GM12878 (cell line): ENCODE measurements around the gene DENND1A. TPM values are rescaled to one million over a fixed set of nuclear protein-coding genes. Genes with fewer than 3 reads are reported as not detected.

ENCODE experiments used
- ATAC-seq: fragments of 200-7000 bp; cut with Tn5 transposase; 3 replicates; pipeline ENCODE4 v1.9.1; 2020; ENCODE audit warnings: mild to moderate bottlenecking, moderate library complexity
- BruUV-seq: library from RNA; stranded (reverse); fragments of 400-500 nt; replicated peaks from 2 replicates; lab custom pipeline; 2021; lab: Mats Ljungman, UMichigan
- CTCF ChIA-PET: fragments of 300-600 bp; sonication (Branson Sonifier 250); formaldehyde crosslinking; extraction: SDS; loops from one replicate; lab custom pipeline; 2021; ENCODE audit warnings: inconsistent platforms; lab: Yijun Ruan, JAX
- POLR2A ChIA-PET: fragments of 350-600 bp; formaldehyde crosslinking; extraction: SDS; loops from one replicate; lab custom pipeline; 2021; ENCODE audit warnings: inconsistent platforms; lab: Charles Lee
- RAD21 ChIA-PET: fragments of 300-600 bp; sonication (Branson Sonifier 250); formaldehyde crosslinking; loops from one replicate; lab custom pipeline; 2023; ENCODE audit warnings: antibody characterized with exemption; ENCODE audit not compliant: unreplicated experiment; lab: Charles Lee
- SMC1A ChIA-PET: fragments of 300-600 bp; sonication (Branson Sonifier 250); formaldehyde crosslinking; loops from one replicate; lab custom pipeline; 2023; ENCODE audit not compliant: unreplicated experiment, uncharacterized antibody; lab: Charles Lee
- DNase-seq: peaks from one replicate; pipeline ENCODE4 v3.0.0-alpha.2; 2011; ENCODE audit warnings: low read depth, low spot score
- FAIRE-seq: peaks from 3 replicates; lab custom pipeline; 2011; peaks lifted over from hg19 to GRCh38; lab: Jason Lieb, UNC
- H2AFZ ChIP-seq: 2 replicates; pipeline ENCODE4 v1.6.0; 2011; ENCODE audit warnings: low read depth, low read length, control low read depth; ENCODE audit not compliant: control insufficient read depth
- H3K27ac ChIP-seq: 2 replicates; pipeline ENCODE4 v1.5.1; 2011; ENCODE audit warnings: control low read depth; ENCODE audit not compliant: control insufficient read depth, insufficient read depth
- H3K27me3 ChIP-seq, 2 experiments: replicated peaks in 1 of 2; 2 replicates each; pipeline versions ENCODE4 v1.6.0 to v1.6.1; 2011; ENCODE audit warnings: low read length in 1 of 2; ENCODE audit not compliant: control insufficient read depth in 2 of 2, insufficient read depth in 2 of 2
- H3K36me3 ChIP-seq, 2 experiments: 2 replicates each; pipeline ENCODE4 v1.5.1; 2011; ENCODE audit warnings: low read length in 1 of 2; ENCODE audit not compliant: control insufficient read depth in 2 of 2, insufficient read depth in 2 of 2
- H3K4me1 ChIP-seq: 2 replicates; pipeline ENCODE4 v1.6.1; 2011; ENCODE audit warnings: mild to moderate bottlenecking, low read length, moderate library complexity, mixed read lengths; ENCODE audit not compliant: control insufficient read depth, insufficient read depth
- H3K4me2 ChIP-seq: 2 replicates; pipeline ENCODE4 v1.6.0; 2011; ENCODE audit warnings: control low read depth; ENCODE audit not compliant: control insufficient read depth, insufficient read depth
- H3K4me3 ChIP-seq: fragments of 200-600 bp; sonication (generic); 2 replicates; pipeline ENCODE4 v1.5.1; 2016
- H3K79me2 ChIP-seq: 2 replicates; pipeline ENCODE4 v1.6.0; 2011; ENCODE audit warnings: low read length; ENCODE audit not compliant: control insufficient read depth, insufficient read depth
- H3K9ac ChIP-seq: 2 replicates; pipeline ENCODE4 v1.8.0; 2011; ENCODE audit warnings: low read length, control low read depth, mixed read lengths; ENCODE audit not compliant: control insufficient read depth, insufficient read depth
- H3K9me3 ChIP-seq: replicated peaks from 3 replicates; pipeline ENCODE4 v1.5.1; 2011; ENCODE audit warnings: mild to moderate bottlenecking, low read length; ENCODE audit not compliant: control insufficient read depth, insufficient read depth
- H4K20me1 ChIP-seq: 2 replicates; pipeline ENCODE4 v1.6.0; 2011; ENCODE audit not compliant: control insufficient read depth, insufficient read depth
- KDM1A ChIP-seq: fragments of 200-600 bp; sonication (generic); IDR thresholded peaks from 2 replicates; pipeline ENCODE4 v1.6.1; 2016; ENCODE audit warnings: borderline replicate concordance
- MTA3 ChIP-seq: IDR thresholded peaks from 2 replicates; pipeline ENCODE4 v1.6.1; 2012; ENCODE audit warnings: low read length, inconsistent platforms, borderline replicate concordance
- PML ChIP-seq: IDR thresholded peaks from 2 replicates; pipeline ENCODE4 v1.6.1; 2012; ENCODE audit warnings: low read length, inconsistent platforms
- WGBS: methylation state at CpG from one replicate; pipeline ENCODE4 v1.1.6; 2016; ENCODE audit warnings: low lambda C conversion rate; ENCODE audit not compliant: insufficient replicate concordance, insufficient coverage; ENCODE audit errors: missing lambda C conversion rate; 5-methylcytosine and 5-hydroxymethylcytosine counted together
- in situ Hi-C: fragments of 300-500 bp; cut with MboI; formaldehyde crosslinking; loops from 9 replicates; pipeline ENCODE4 v1.14.3; 2018; ENCODE audit warnings: mixed read lengths
- intact Hi-C: fragments of 100-400 bp; cut with micrococcal nuclease; formaldehyde crosslinking; loops from one replicate; pipeline ENCODE4 v1.14.2; 2022; ENCODE audit not compliant: unreplicated experiment
- microRNA counts: library from miRNA; unstranded; fragments of <30 nt; microRNA quantifications from one replicate; lab custom pipeline; 2016
- microRNA-seq: library from miRNA; unstranded; fragments of <30 nt; microRNA quantifications from one replicate; pipeline ENCODE4, GENCODE V29; 2018
- polyA plus RNA-seq, 11 experiments: library from polyadenylated mRNA; depleted of rRNA in 4 of 11; unstranded in 6 of 11; stranded (reverse) in 5 of 11; fragments of >200 nt; fragmentation: Nextera tagmentation in 4 of 11; fragmentation: Illumina TruSeq in 1 of 11; extraction: Ambion mirVana in 4 of 11; extraction: Trizol in 1 of 11; gene quantifications; 1 replicate in 1 of 11; 2 replicates in 10 of 11; pipeline versions ENCODE4 v1.2.1 to v1.2.3, GENCODE V29; 2011 to 2016; ENCODE audit warnings: inconsistent platforms in 2 of 11, missing spikeins in 2 of 11, low read depth in 1 of 11
- small RNA-seq: library from RNA; depleted of rRNA; stranded (forward); fragments of <200 nt; gene quantifications from one replicate; pipeline ENCODE3, GENCODE V24; 2014
- total RNA-seq, 4 experiments: library from RNA; depleted of rRNA in 3 of 4; stranded (reverse); fragments of >200 nt in 3 of 4; fragmentation: Illumina TruSeq in 1 of 4; extraction: Trizol in 1 of 4; gene quantifications; 2 replicates each; pipeline versions ENCODE4 v1.2.1 to v1.2.3, GENCODE V29; 2013 to 2021
- TF ChIP-seq, protein P1 (sequence below): IDR thresholded peaks from 2 replicates; pipeline ENCODE4 v1.6.1; 2012; ENCODE audit warnings: low read depth, low read length, improper control_type of control experiment

The DENND1A gene
- total and polyA plus RNA-seq, 10 of the 15 experiments (the other 5 are each of a cell fraction or from before 2014, with no cell fraction given) = 14.1 to 48.6 (median 35.2) TPM

DNA sequence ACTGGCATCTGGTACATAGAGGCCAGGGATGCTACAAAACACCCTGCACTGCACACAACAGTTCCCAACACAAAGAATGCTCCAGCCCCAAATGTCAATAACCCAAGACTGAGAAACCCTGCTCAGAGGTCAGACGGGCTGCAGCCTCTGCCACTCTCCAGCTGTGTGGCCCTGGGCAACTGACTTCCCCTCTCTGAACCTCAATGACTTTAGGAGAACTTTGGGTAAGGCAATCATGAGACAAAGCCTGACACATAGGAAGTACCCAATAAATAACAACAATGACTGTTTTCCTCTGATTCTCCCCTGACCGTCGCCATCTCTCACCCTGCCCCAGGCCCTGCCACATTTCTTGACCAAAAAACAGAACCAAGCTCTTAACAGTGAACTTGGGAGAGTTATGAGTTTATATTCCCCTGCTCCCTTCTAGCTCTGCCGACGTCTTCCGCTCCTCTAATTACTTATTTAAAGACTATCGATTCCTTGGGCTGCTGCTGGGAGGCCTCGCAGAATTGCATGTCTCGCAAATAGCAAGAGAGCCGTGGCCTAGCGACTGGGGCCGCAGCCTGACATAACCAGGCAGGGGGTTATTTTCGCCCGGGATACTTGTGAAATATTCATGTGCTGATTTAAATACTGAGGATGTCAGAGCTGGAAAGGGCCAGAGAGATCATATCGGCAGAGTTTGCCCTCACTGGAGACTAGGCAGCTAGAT lies 598.4 kb downstream of the DENND1A start:
- FAIRE-seq = no peak
- intact Hi-C loops = no loop called here
- no peak overlapping the region for H2AFZ ChIP-seq
- no TSS peak for BruUV-seq
- H3K4me3 ChIP-seq = no peak overlapping the region
- in situ Hi-C loops = no loop called here
- no peaks in the 10 kb centered on the region for H3K9me3 ChIP-seq
- TF ChIP-seq, protein P1, sequence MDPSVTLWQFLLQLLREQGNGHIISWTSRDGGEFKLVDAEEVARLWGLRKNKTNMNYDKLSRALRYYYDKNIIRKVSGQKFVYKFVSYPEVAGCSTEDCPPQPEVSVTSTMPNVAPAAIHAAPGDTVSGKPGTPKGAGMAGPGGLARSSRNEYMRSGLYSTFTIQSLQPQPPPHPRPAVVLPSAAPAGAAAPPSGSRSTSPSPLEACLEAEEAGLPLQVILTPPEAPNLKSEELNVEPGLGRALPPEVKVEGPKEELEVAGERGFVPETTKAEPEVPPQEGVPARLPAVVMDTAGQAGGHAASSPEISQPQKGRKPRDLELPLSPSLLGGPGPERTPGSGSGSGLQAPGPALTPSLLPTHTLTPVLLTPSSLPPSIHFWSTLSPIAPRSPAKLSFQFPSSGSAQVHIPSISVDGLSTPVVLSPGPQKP = no peak
- no peak for TF ChIP-seq PML
- TF ChIP-seq MTA3 = no peak
- TF ChIP-seq KDM1A = no peak
- TF ChIP-seq, all 136 proteins: peak for 0
- Histone ChIP-seq H3K27ac (no peak overlapping the region), H3K27me3 (no peaks in the 10 kb centered on the region), H3K4me1 (peaks cover 32% of the 10 kb centered on the region), H3K9ac (no peak overlapping the region), H3K36me3 (no peaks in the 10 kb centered on the region), H3K4me2 (no peak overlapping the region), H3K79me2 (no peaks in the 10 kb centered on the region), H4K20me1 (no peaks in the 10 kb centered on the region)
- ChIA-PET CTCF (interaction anchor here (0.6 kb wide), 1 partner anchor 456 kb away, joined by 3 read pairs; no protein-coding TSS in a partner anchor), POLR2A (no interaction called here), RAD21 (interaction anchor here (1.3 kb wide), 1 partner anchor 12 kb away, joined by 3 read pairs; no protein-coding TSS in a partner anchor), SMC1A (interaction anchor here (1.0 to 18.1 kb wide), 2 partner anchors 8 to 178 kb away, joined by 3 to 268 read pairs; no protein-coding TSS in a partner anchor)
- DNase-seq (no peak), ATAC-seq (no peak)
- WGBS = 81% methylated on average over 15 of the region's 15 CpGs

MicroRNAs within 50 kb of the gene (microRNA counts, 767-probe panel; counts per million panel counts)
- microRNA hsa-miR-601 (lab: Ali Mortazavi, UCI) = 2,166 counts per million, percentile 78 among the panel's probes with 10 or more counts

Small RNA genes within 50 kb of the gene (microRNA-seq; reads per million reads assigned to microRNA genes)
- not detected for gene MIR601
- gene MIR7150 = not detected

Small RNA genes within 50 kb of the gene (small RNA-seq; reads per million reads assigned to genes)
- gene MIR601 = not detected
- not detected for gene MIR7150

Other genes starting within 250 kb of the DENND1A start
- 6.0 and 8.0 TPM in 2 replicates for gene LHX2, start 81.6 kb upstream of the DENND1A start, total RNA-seq (2014; rRNA removed)
- gene LHX2, start 81.6 kb upstream of the DENND1A start, total RNA-seq (2014; rRNA removed; fragmentation: Illumina TruSeq; extraction: Trizol) = 3.3 TPM in 2 replicates
- gene LHX2, start 81.6 kb upstream of the DENND1A start, total RNA-seq (2021) = 9.0 and 10.3 TPM in 2 replicates
- gene LHX2, start 81.6 kb upstream of the DENND1A start, polyA plus RNA-seq (2011; rRNA removed) = 46.5 and 69.8 TPM in 2 replicates
- 3.6 and 6.0 TPM in 2 replicates for gene LHX2, start 81.6 kb upstream of the DENND1A start, polyA plus RNA-seq (2014; fragmentation: Illumina TruSeq; extraction: Trizol)
- 1 to 10 TPM in 1 of 2 experiments, under 1 TPM in 1; 0.82 to 2.6 TPM for gene LHX2, start 81.6 kb upstream of the DENND1A start, polyA plus RNA-seq (2014; fragmentation: Nextera tagmentation; extraction: Ambion mirVana)
- 7.6 and 14.2 TPM in 2 replicates for gene LHX2, start 81.6 kb upstream of the DENND1A start, polyA plus RNA-seq (2014; rRNA removed)
- 1 to 10 TPM; 2.6 to 4.6 TPM for gene LHX2, start 81.6 kb upstream of the DENND1A start, polyA plus RNA-seq (2016; fragmentation: Nextera tagmentation; extraction: Ambion mirVana)